ENCODE results near the gene CHN2. TPM values are rescaled to one million over a fixed set of nuclear protein-coding genes. Genes with fewer than 3 reads are reported as not detected.

The CHN2 gene
- polyA plus RNA-seq, 1 of the 3 experiments (the other 2 are of a cell fraction), result 0.02 TPM

DNA sequence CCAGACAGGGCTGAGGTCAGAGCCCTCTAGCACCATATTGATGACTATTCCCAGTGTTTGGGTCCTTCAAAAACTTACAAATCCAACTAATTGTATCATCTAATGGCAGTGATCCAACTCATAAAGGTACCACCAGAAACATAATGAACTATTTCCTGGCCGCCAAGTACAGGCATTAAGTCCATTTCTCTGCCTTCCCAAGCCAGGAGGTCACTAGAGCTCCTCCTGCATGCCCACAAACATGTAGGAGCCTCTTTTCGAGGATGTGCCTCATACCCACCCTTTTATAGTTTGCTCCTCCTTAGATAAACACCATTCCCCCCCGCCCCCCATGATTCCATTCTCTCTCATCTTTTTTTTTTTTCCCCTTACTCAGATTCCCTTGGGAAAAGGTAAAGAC, 91.3 kb downstream of the CHN2 start:
- no peak for DNase-seq
- no peaks in the 10 kb centered on the region for H3K79me2 ChIP-seq (ENCODE audit: insufficient read depth)
- peaks cover 13 to 29% of the 10 kb centered on the region in 2 experiments; a peak in 3 of 4 replicates for H3K4me1 ChIP-seq (ENCODE audit: control insufficient read depth in 1 of 2, insufficient read depth in 2 of 2, low read depth in 1 of 2, low read length in 1 of 2)
- H3F3A ChIP-seq (replicated peaks; ENCODE audit: insufficient read depth), result no peaks in the 10 kb centered on the region
- CTCF ChIA-PET, result interaction anchor here (0.6 to 3.0 kb wide), 2 partner anchors 13 to 96 kb away, joined by 4 to 18 read pairs; no protein-coding TSS in a partner anchor
- no peak overlapping the region for H2AFZ ChIP-seq (ENCODE audit: low read depth)
- H3K9me2 ChIP-seq, result no peaks in the 10 kb centered on the region
- no peaks in the 10 kb centered on the region for H3K9me3 ChIP-seq
- POLR2A ChIA-PET, result no interaction called here
- no peak overlapping the region for H3K4me2 ChIP-seq
- WGBS (ENCODE audit: low lambda C conversion rate), result 69% methylated on average over 3 of the region's 3 CpGs
- no peak overlapping the region for H3K9ac ChIP-seq
- no peak overlapping the region for H3K4me3 ChIP-seq (ENCODE audit: low read depth in 2 of 2, low read length in 1 of 2)
- no peaks in the 10 kb centered on the region for H3K27me3 ChIP-seq (ENCODE audit: insufficient read depth)
- no peak for TF ChIP-seq TCF12 (IDR thresholded peaks at IDR 0.05)
- TF ChIP-seq GATA2 (CRISPR knock-in tag; IDR thresholded peaks at IDR 0.05), result no peak
- TF ChIP-seq EP300 (IDR thresholded peaks at IDR 0.05; ENCODE audit: borderline replicate concordance in 1 of 2, low read depth in 1 of 2, low read length in 1 of 2), result no peak
- no peak for TF ChIP-seq NRF1 (IDR thresholded peaks at IDR 0.05; ENCODE audit: low read depth, low read length)
- no peak for TF ChIP-seq TEAD4 (IDR thresholded peaks at IDR 0.05; ENCODE audit: borderline replicate concordance, insufficient read depth)
- TF ChIP-seq GABPA (IDR thresholded peaks at IDR 0.05; ENCODE audit: low read depth), result no peak
- TF ChIP-seq CHD2 (IDR thresholded peaks at IDR 0.05; ENCODE audit: low read length, partially characterized antibody), result no peak
- TF ChIP-seq SIN3A (IDR thresholded peaks at IDR 0.05; ENCODE audit: borderline replicate concordance, low read depth, low read length), result no peak
- TF ChIP-seq, protein P1, sequence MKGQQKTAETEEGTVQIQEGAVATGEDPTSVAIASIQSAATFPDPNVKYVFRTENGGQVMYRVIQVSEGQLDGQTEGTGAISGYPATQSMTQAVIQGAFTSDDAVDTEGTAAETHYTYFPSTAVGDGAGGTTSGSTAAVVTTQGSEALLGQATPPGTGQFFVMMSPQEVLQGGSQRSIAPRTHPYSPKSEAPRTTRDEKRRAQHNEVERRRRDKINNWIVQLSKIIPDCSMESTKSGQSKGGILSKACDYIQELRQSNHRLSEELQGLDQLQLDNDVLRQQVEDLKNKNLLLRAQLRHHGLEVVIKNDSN (IDR thresholded peaks at IDR 0.05; ENCODE audit: borderline replicate concordance, low read depth), result no peak
- no peak for TF ChIP-seq FOXM1 (IDR thresholded peaks at IDR 0.05; ENCODE audit: low read depth)
- TF ChIP-seq, protein P2, sequence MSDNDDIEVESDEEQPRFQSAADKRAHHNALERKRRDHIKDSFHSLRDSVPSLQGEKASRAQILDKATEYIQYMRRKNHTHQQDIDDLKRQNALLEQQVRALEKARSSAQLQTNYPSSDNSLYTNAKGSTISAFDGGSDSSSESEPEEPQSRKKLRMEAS (IDR thresholded peaks at IDR 0.05; ENCODE audit: low read depth), result no peak
- TF ChIP-seq, protein P3, sequence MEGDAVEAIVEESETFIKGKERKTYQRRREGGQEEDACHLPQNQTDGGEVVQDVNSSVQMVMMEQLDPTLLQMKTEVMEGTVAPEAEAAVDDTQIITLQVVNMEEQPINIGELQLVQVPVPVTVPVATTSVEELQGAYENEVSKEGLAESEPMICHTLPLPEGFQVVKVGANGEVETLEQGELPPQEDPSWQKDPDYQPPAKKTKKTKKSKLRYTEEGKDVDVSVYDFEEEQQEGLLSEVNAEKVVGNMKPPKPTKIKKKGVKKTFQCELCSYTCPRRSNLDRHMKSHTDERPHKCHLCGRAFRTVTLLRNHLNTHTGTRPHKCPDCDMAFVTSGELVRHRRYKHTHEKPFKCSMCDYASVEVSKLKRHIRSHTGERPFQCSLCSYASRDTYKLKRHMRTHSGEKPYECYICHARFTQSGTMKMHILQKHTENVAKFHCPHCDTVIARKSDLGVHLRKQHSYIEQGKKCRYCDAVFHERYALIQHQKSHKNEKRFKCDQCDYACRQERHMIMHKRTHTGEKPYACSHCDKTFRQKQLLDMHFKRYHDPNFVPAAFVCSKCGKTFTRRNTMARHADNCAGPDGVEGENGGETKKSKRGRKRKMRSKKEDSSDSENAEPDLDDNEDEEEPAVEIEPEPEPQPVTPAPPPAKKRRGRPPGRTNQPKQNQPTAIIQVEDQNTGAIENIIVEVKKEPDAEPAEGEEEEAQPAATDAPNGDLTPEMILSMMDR (IDR thresholded peaks at IDR 0.05), result no peak
- TF ChIP-seq, protein P4, sequence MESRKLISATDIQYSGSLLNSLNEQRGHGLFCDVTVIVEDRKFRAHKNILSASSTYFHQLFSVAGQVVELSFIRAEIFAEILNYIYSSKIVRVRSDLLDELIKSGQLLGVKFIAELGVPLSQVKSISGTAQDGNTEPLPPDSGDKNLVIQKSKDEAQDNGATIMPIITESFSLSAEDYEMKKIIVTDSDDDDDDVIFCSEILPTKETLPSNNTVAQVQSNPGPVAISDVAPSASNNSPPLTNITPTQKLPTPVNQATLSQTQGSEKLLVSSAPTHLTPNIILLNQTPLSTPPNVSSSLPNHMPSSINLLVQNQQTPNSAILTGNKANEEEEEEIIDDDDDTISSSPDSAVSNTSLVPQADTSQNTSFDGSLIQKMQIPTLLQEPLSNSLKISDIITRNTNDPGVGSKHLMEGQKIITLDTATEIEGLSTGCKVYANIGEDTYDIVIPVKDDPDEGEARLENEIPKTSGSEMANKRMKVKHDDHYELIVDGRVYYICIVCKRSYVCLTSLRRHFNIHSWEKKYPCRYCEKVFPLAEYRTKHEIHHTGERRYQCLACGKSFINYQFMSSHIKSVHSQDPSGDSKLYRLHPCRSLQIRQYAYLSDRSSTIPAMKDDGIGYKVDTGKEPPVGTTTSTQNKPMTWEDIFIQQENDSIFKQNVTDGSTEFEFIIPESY (IDR thresholded peaks at IDR 0.05; ENCODE audit: borderline replicate concordance, low read depth), result no peak
- no peak for TF ChIP-seq RFX5 (IDR thresholded peaks at IDR 0.05; ENCODE audit: low read length)
- no peak for TF ChIP-seq POLR2AphosphoS5 (IDR thresholded peaks at IDR 0.05; ENCODE audit: low read depth, low read length)
- TF ChIP-seq, protein P5, sequence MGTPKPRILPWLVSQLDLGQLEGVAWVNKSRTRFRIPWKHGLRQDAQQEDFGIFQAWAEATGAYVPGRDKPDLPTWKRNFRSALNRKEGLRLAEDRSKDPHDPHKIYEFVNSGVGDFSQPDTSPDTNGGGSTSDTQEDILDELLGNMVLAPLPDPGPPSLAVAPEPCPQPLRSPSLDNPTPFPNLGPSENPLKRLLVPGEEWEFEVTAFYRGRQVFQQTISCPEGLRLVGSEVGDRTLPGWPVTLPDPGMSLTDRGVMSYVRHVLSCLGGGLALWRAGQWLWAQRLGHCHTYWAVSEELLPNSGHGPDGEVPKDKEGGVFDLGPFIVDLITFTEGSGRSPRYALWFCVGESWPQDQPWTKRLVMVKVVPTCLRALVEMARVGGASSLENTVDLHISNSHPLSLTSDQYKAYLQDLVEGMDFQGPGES (IDR thresholded peaks at IDR 0.05; ENCODE audit: low read depth, low read length), result no peak
- no peaks in the 10 kb centered on the region for H4K20me1 ChIP-seq (ENCODE audit: insufficient read depth)
- peak overlapping the region in 1 of 2 experiments; percentile 22; a peak in 1 of 4 replicates for H3K27ac ChIP-seq (ENCODE audit: low read depth in 2 of 2, low read length in 1 of 2)
- H3K36me3 ChIP-seq (replicated peaks in 1 of 2; ENCODE audit: control insufficient read depth in 1 of 2, insufficient read depth in 2 of 2, low read length in 1 of 2), result no peaks in the 10 kb centered on the region
